Right atrium auricular region (tissue), 2 donors: ENCODE measurements around the gene CCDC93. TPM values are rescaled to one million over a fixed set of nuclear protein-coding genes. Genes with fewer than 3 reads are reported as not detected.

Source experiments
- DNase-seq: peaks from one replicate; pipeline ENCODE4 v3.0.0-alpha.2; 2019; ENCODE audit warnings: low spot score
- H3K27ac ChIP-seq, 2 donors: fragments of 200-600 bp; sonication (generic); 1 replicate in 1 of 2; 2 replicates in 1 of 2; pipeline ENCODE4 v1.5.1; 2016 to 2019
- H3K27me3 ChIP-seq, 2 donors: fragments of 200-600 bp; sonication (generic); one replicate each; pipeline versions ENCODE4 v1.5.1 to v1.6.0; 2017 to 2019
- H3K36me3 ChIP-seq: fragments of 200-600 bp; sonication (generic); one replicate; pipeline ENCODE4 v1.5.1; 2016
- H3K4me1 ChIP-seq, 2 donors: fragments of 200-600 bp; sonication (generic); one replicate each; pipeline versions ENCODE4 v1.5.1 to v1.6.0; 2017 to 2019
- H3K4me3 ChIP-seq, 2 donors: fragments of 200-600 bp; sonication (generic); 1 replicate in 1 of 2; 2 replicates in 1 of 2; pipeline ENCODE4 v1.5.1; 2017 to 2019; ENCODE audit warnings: mild to moderate bottlenecking in 1 of 2, moderate library complexity in 1 of 2
- H3K9me3 ChIP-seq, 2 donors: fragments of 200-600 bp; sonication (generic); one replicate each; pipeline ENCODE4 v1.5.1; 2019
- total RNA-seq, 2 donors: library from RNA; depleted of rRNA; stranded (reverse); fragments of >200 nt; gene quantifications; one replicate each; pipeline ENCODE4 v1.1.0, GENCODE V29; 2016
- TF ChIP-seq, protein P1 (sequence below), 2 donors: fragments of 200-600 bp; sonication (generic); IDR thresholded peaks; one replicate each; pipeline ENCODE4 v1.5.1; 2019; ENCODE audit warnings: antibody characterized with exemption in 2 of 2

CCDC93 gene
- total RNA-seq, 2 donors from 2014 or later = 17.1 to 18.7 TPM

DNA sequence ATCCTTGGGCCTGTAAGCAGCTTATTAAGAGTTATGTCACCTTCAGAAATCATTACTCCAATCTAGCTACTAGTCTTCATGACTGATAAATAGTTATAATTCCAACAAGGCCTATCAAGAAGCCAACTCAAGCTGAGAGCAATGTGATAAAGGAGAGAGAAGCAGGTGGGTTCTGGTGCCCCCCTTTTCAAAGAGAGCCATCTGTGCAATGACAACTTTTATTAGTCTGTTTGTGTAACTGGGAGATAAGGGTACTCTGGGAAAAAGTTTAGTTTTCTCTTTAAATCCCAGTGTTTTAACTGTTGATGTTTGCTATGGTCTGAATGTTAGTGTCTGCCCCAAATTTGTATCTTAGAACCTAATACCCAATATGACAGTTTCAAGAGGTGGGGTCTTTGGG is 60.6 kb downstream of the CCDC93 start:
- DNase-seq = no peak
- TF ChIP-seq, protein P1, sequence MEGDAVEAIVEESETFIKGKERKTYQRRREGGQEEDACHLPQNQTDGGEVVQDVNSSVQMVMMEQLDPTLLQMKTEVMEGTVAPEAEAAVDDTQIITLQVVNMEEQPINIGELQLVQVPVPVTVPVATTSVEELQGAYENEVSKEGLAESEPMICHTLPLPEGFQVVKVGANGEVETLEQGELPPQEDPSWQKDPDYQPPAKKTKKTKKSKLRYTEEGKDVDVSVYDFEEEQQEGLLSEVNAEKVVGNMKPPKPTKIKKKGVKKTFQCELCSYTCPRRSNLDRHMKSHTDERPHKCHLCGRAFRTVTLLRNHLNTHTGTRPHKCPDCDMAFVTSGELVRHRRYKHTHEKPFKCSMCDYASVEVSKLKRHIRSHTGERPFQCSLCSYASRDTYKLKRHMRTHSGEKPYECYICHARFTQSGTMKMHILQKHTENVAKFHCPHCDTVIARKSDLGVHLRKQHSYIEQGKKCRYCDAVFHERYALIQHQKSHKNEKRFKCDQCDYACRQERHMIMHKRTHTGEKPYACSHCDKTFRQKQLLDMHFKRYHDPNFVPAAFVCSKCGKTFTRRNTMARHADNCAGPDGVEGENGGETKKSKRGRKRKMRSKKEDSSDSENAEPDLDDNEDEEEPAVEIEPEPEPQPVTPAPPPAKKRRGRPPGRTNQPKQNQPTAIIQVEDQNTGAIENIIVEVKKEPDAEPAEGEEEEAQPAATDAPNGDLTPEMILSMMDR (IDR thresholded peaks at IDR 0.05) = no peak
- H3K36me3 ChIP-seq = peaks cover 92% of the 10 kb centered on the region
- H3K4me3 ChIP-seq = no peak overlapping the region
- H3K9me3 ChIP-seq = no peaks in the 10 kb centered on the region
- no peaks in the 10 kb centered on the region for H3K27me3 ChIP-seq
- H3K4me1 ChIP-seq = no peaks in the 10 kb centered on the region
- no peak overlapping the region for H3K27ac ChIP-seq

- Histone ChIP-seq H3K27me3 (no peaks in the 10 kb centered on the region), H3K4me1 (no peaks in the 10 kb centered on the region), H3K9me3 (no peaks in the 10 kb centered on the region), H3K27ac (no peak overlapping the region), H3K36me3 (peaks cover 86% of the 10 kb centered on the region), H3K4me3 (no peak overlapping the region)
- TF ChIP-seq, protein P1 (IDR thresholded peaks at IDR 0.05) = no peak
- DNase-seq = no peak
Observed at GRCh38 chr2:117952701-117953100, 61.2 kb downstream of the CCDC93 start.

DNA sequence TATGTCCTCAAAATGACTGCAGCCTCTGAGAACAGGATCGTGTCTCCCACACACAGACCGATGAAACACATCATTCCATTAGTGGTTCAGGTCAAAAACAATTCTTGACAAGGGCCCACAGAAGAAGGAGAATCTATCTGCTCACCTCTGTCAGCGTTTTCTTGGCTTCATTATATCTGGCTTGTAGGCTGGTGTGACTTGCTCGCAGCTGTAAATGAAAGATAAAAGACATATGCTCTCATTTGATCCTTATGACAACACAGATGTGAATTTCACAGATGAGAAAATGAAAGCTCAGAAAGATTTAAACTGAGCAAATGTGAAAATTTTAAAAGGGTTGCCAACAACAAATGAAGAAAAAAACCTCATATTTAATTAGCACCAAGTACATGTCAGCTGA is 61.6 kb downstream of the CCDC93 start:
- Histone ChIP-seq H3K4me3 (no peak overlapping the region), H3K27ac (no peak overlapping the region), H3K27me3 (no peaks in the 10 kb centered on the region), H3K4me1 (no peaks in the 10 kb centered on the region), H3K9me3 (no peaks in the 10 kb centered on the region), H3K36me3 (peaks cover 84% of the 10 kb centered on the region)
- TF ChIP-seq, protein P1 (IDR thresholded peaks at IDR 0.05) = no peak
- DNase-seq = no peak

GRCh38 chr2:117949806-117950205 is 64.1 kb downstream of the CCDC93 start:
- TF ChIP-seq, protein P1 (IDR thresholded peaks at IDR 0.05) = no peak
- Histone ChIP-seq H3K36me3 (peaks cover 87% of the 10 kb centered on the region), H3K4me3 (no peak overlapping the region)

DNA sequence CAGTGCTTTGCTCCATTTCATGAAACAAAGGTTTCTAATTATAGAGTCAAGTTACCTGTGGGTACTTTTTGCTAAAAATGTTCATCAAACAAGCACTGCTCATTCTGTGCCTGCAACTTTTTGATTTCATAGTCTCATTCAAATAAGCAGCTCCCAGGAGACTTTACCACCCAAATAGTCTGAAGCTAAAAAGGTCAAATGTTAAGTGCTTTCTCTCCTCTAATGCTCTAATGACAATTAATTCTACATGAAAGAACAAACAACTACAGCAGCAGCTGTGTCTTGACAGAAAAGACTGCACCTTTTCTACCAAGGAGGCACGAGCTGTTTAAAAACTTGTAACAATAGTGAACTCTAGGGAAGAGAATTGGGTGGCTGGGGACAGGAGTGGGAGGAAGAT is 65.3 kb downstream of the CCDC93 start:
- DNase-seq = no peak
- Histone ChIP-seq H3K4me1 (no peaks in the 10 kb centered on the region), H3K27ac (no peak overlapping the region), H3K4me3 (no peak overlapping the region), H3K36me3 (peaks cover 89% of the 10 kb centered on the region), H3K27me3 (no peaks in the 10 kb centered on the region), H3K9me3 (no peaks in the 10 kb centered on the region)
- TF ChIP-seq, protein P1 (IDR thresholded peaks at IDR 0.05) = no peak

More at GRCh38 chr2:117949806-117950205, 64.1 kb downstream of the CCDC93 start:
- no peak for DNase-seq
- H3K4me1 ChIP-seq = no peaks in the 10 kb centered on the region
- H3K27ac ChIP-seq = no peak overlapping the region
- no peaks in the 10 kb centered on the region for H3K27me3 ChIP-seq
- no peaks in the 10 kb centered on the region for H3K9me3 ChIP-seq

DNA sequence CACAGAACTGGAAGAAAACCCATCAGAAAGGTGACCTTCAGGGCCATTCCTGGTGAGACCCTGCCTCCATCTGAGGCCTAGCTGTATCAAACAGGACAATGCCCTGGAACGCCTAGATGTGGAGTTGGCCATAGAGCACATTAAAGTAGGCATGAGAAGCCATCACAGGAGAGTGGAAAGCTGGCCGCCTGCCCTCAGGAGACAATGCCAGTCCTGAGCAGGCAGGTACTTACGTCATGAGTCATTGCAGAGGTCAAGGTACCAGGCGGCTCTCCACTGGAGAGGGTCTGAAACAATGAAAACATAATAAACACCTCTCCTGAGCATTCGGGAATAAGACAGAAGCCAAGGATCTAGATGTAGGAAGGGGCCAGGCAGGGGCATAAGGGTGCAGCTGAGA is 68.6 kb downstream of the CCDC93 start:
- DNase-seq = no peak
- TF ChIP-seq, protein P1 (IDR thresholded peaks at IDR 0.05) = no peak
- H3K4me3 ChIP-seq = no peak overlapping the region
- H3K9me3 ChIP-seq = no peaks in the 10 kb centered on the region
- H3K4me1 ChIP-seq = no peaks in the 10 kb centered on the region
- H3K27me3 ChIP-seq = no peaks in the 10 kb centered on the region
- no peak overlapping the region for H3K27ac ChIP-seq
- H3K36me3 ChIP-seq = peaks cover 73% of the 10 kb centered on the region
